K562 (cell line): ENCODE measurements around the gene PKDREJ. TPM values are rescaled to one million over a fixed set of nuclear protein-coding genes. Genes with fewer than 3 reads are reported as not detected.
A peak's percentile ranks its signal among the peaks of the same experiment; 100 is the strongest.

Source experiments
- ATAC-seq: fragments of 200-7000 bp; cut with Tn5 transposase; 3 replicates; pipeline ENCODE4 v1.9.1; 2020; ENCODE audit warnings: moderate library complexity
- BruUV-seq: library from RNA; stranded (reverse); fragments of 400-500 nt; replicated peaks from 2 replicates; lab custom pipeline; 2021; lab: Mats Ljungman, UMichigan
- CTCF ChIA-PET: fragments of 300-600 bp; formaldehyde crosslinking; extraction: SDS; loops from one replicate; lab custom pipeline; 2021; ENCODE audit warnings: low intra/inter-chr PET ratio; lab: Yijun Ruan, JAX
- POLR2A ChIA-PET: fragments of 300-600, 350-650 bp; sonication (Branson Sonifier 250); formaldehyde crosslinking; extraction: SDS; loops from one replicate; lab custom pipeline; 2021; ENCODE audit warnings: antibody characterized with exemption, inconsistent platforms; lab: Yijun Ruan, JAX
- DNase-seq, 4 experiments: peaks; one replicate each; pipeline versions ENCODE4 v3.0.0 to v3.0.0-alpha.2; 2011 to 2018; ENCODE audit warnings: low spot score in 3 of 4, mixed read lengths in 3 of 4; ENCODE audit errors: extremely low read depth in 1 of 4
- FAIRE-seq: peaks from 2 replicates; lab custom pipeline; 2011; peaks lifted over from hg19 to GRCh38; lab: Jason Lieb, UNC
- H2AFZ ChIP-seq: 2 replicates; pipeline ENCODE4 v1.6.0; 2011; ENCODE audit warnings: low read depth, low read length, control low read depth, inconsistent platforms
- H3K27ac ChIP-seq: fragments of 200-600 bp; 3 replicates; pipeline ENCODE4 v1.8.0; 2011; ENCODE audit warnings: low read depth, mild to moderate bottlenecking, control low read depth, inconsistent platforms, low read length, moderate library complexity, mixed read lengths; ENCODE audit errors: extremely low read depth
- H3K27me3 ChIP-seq, 2 experiments: fragments of 300-600 bp in 1 of 2; 2 replicates in 1 of 2; 3 replicates in 1 of 2; pipeline versions ENCODE4 v1.6.0 to v1.8.0; 2011; ENCODE audit warnings: inconsistent platforms in 2 of 2, low read length in 2 of 2, mild to moderate bottlenecking in 1 of 2, mixed read lengths in 1 of 2, moderate library complexity in 1 of 2; ENCODE audit not compliant: control insufficient read depth in 2 of 2, insufficient read depth in 2 of 2
- H3K36me3 ChIP-seq: fragments of 300-600 bp; 3 replicates; pipeline ENCODE4 v1.8.0; 2011; ENCODE audit warnings: mild to moderate bottlenecking, low read length, inconsistent platforms; ENCODE audit not compliant: control insufficient read depth, insufficient read depth
- H3K4me1 ChIP-seq, 2 experiments: fragments of 200-600 bp in 1 of 2; replicated peaks in 1 of 2; 2 replicates in 1 of 2; 3 replicates in 1 of 2; pipeline versions ENCODE4 v1.5.1 to v1.8.0; 2011; ENCODE audit warnings: inconsistent platforms in 2 of 2, low read length in 2 of 2, mild to moderate bottlenecking in 1 of 2, mixed read lengths in 1 of 2, moderate library complexity in 1 of 2; ENCODE audit not compliant: control insufficient read depth in 2 of 2, insufficient read depth in 2 of 2
- H3K4me2 ChIP-seq: 2 replicates; pipeline ENCODE4 v1.6.1; 2011; ENCODE audit warnings: low read length, control low read depth, inconsistent platforms, mixed read lengths; ENCODE audit not compliant: insufficient read depth
- H3K4me3 ChIP-seq: fragments of 200-600 bp; sonication (generic), shearing (Covaris generic); 2 replicates; pipeline ENCODE4 v1.5.1; 2016; ENCODE audit warnings: control low read depth, inconsistent platforms
- H3K79me2 ChIP-seq: fragments of 200-600 bp; 3 replicates; pipeline ENCODE4 v1.8.0; 2011; ENCODE audit warnings: low read length, inconsistent platforms; ENCODE audit not compliant: control insufficient read depth, insufficient read depth
- H3K9ac ChIP-seq, 2 experiments: 2 replicates each; pipeline versions ENCODE4 v1.6.0 to v1.6.1; 2011; ENCODE audit warnings: low read depth in 2 of 2, low read length in 2 of 2, control low read depth in 1 of 2, inconsistent platforms in 1 of 2, mild to moderate bottlenecking in 1 of 2, mixed read lengths in 1 of 2; ENCODE audit not compliant: insufficient read depth in 1 of 2
- H3K9me1 ChIP-seq: one replicate; pipeline ENCODE4 v1.6.0; 2011; ENCODE audit warnings: inconsistent platforms, mild to moderate bottlenecking, low read length, moderate library complexity; ENCODE audit not compliant: control insufficient read depth, insufficient read depth
- H3K9me3 ChIP-seq: replicated peaks from 2 replicates; pipeline ENCODE4 v1.5.1; 2011; ENCODE audit warnings: low read depth, low read length, inconsistent platforms; ENCODE audit not compliant: control insufficient read depth, insufficient read depth
- H4K20me1 ChIP-seq: replicated peaks from 2 replicates; pipeline ENCODE4 v1.6.1; 2011; ENCODE audit warnings: low read length, inconsistent platforms, mixed read lengths; ENCODE audit not compliant: control insufficient read depth, insufficient read depth
- BCOR ChIP-seq: fragments of 450-650 bp; IDR thresholded peaks from 2 replicates; pipeline ENCODE4 v1.6.1; 2016
- BRF1 ChIP-seq: IDR thresholded peaks from 3 replicates; pipeline ENCODE4 v1.6.1; 2011; ENCODE audit warnings: borderline replicate concordance, mild to moderate bottlenecking; ENCODE audit not compliant: insufficient read length; ENCODE audit errors: extremely low read depth
- CREM ChIP-seq: IDR thresholded peaks from 2 replicates; pipeline ENCODE4 v1.6.1; 2014; ENCODE audit warnings: antibody characterized with exemption, low read depth
- HEY1 ChIP-seq: fragments of 250-450 bp; sonication (Bioruptor Pico); IDR thresholded peaks from 2 replicates; pipeline ENCODE4 v1.5.0; 2020; ENCODE audit warnings: mild to moderate bottlenecking, moderate library complexity, borderline replicate concordance
- HMG20A ChIP-seq: fragments of 450-650 bp; formaldehyde crosslinking; conservative IDR thresholded peaks from 2 replicates; pipeline ENCODE4 v1.4.0; 2020; ENCODE audit warnings: mild to moderate bottlenecking, mixed read lengths
- KDM1A ChIP-seq, 2 experiments: fragments of 450-650 bp; IDR thresholded peaks; 2 replicates each; pipeline ENCODE4 v1.6.1; 2016; ENCODE audit warnings: mild to moderate bottlenecking in 2 of 2
- MCM5 ChIP-seq: fragments of 450-650 bp; IDR thresholded peaks from 2 replicates; pipeline ENCODE4 v1.6.1; 2016; ENCODE audit warnings: low read depth
- MECOM ChIP-seq: fragments of 250-450 bp; sonication (Bioruptor Pico); IDR thresholded peaks from 2 replicates; pipeline ENCODE4 v1.8.0; 2022; ENCODE audit warnings: inconsistent platforms
- NFRKB ChIP-seq: fragments of 450-650 bp; IDR thresholded peaks from 2 replicates; pipeline ENCODE4 v1.6.1; 2016; ENCODE audit warnings: low read depth
- POLR3G ChIP-seq: IDR thresholded peaks from 2 replicates; pipeline ENCODE4 v1.6.1; 2011; ENCODE audit not compliant: insufficient read length, insufficient replicate concordance; ENCODE audit errors: extremely low read depth
- SREBF1 ChIP-seq: fragments of 150-350 bp; IDR thresholded peaks from 2 replicates; pipeline ENCODE4 v1.6.1; 2014; ENCODE audit warnings: antibody characterized with exemption, low read depth, low read length, borderline replicate concordance
- SREBF2 ChIP-seq: sonication (generic); formaldehyde crosslinking; IDR thresholded peaks from 2 replicates; pipeline ENCODE4 v1.4.0; 2020; ENCODE audit warnings: mild to moderate bottlenecking, missing genetic modification reagents
- ZNF785 ChIP-seq: fragments of 250-450 bp; sonication (Bioruptor Pico); IDR thresholded peaks from 2 replicates; pipeline ENCODE4 v1.4.0; 2020; ENCODE audit warnings: mild to moderate bottlenecking
- WGBS: fragments of 100-300 bp; shearing (Covaris generic); methylation state at CpG from one replicate; pipeline ENCODE4 v1.1.6; 2016; ENCODE audit warnings: low coverage, mixed read lengths; ENCODE audit not compliant: insufficient coverage; ENCODE audit errors: missing lambda C conversion rate; 5-methylcytosine and 5-hydroxymethylcytosine counted together
- in situ Hi-C: fragments of 300-500 bp; cut with MboI; formaldehyde crosslinking; loops from 4 replicates; pipeline ENCODE4 v1.15.0; 2018; ENCODE audit warnings: inconsistent platforms, mixed read lengths
- intact Hi-C: fragments of 100-400 bp; cut with micrococcal nuclease; formaldehyde crosslinking; loops from 2 replicates; pipeline ENCODE4 v1.14.2; 2022
- polyA plus RNA-seq, 8 experiments: library from polyadenylated mRNA; depleted of rRNA in 4 of 8; stranded (reverse) in 5 of 8; unstranded in 3 of 8; fragments of >200 nt; fragmentation: Nextera tagmentation in 2 of 8; fragmentation: Illumina TruSeq in 1 of 8; extraction: Ambion mirVana in 2 of 8; extraction: Trizol in 1 of 8; gene quantifications; 2 replicates each; pipeline versions ENCODE4 v1.2.1 to v1.2.3, GENCODE V29; 2011 to 2014; ENCODE audit warnings: inconsistent platforms in 1 of 8, missing spikeins in 1 of 8
- total RNA-seq, 7 experiments: library from RNA; depleted of rRNA in 6 of 7; stranded (reverse); fragments of >200 nt in 6 of 7; fragmentation: Illumina TruSeq in 2 of 7; extraction: Trizol in 2 of 7; gene quantifications; 2 replicates each; pipeline versions ENCODE4 v1.2.1 to v1.2.3, GENCODE V29; 2011 to 2021; ENCODE audit warnings: low replicate concordance in 1 of 7
- TF ChIP-seq, protein P1 (sequence below): sonication (generic); formaldehyde crosslinking; IDR thresholded peaks from 2 replicates; pipeline ENCODE4 v1.9.0; 2022; ENCODE audit warnings: mild to moderate bottlenecking, missing genetic modification reagents

The PKDREJ gene
- total and polyA plus RNA-seq, 9 of the 15 experiments (the other 6 are each of a cell fraction or from before 2014, with no cell fraction given), result 0.03 TPM; not detected in 8

DNA sequence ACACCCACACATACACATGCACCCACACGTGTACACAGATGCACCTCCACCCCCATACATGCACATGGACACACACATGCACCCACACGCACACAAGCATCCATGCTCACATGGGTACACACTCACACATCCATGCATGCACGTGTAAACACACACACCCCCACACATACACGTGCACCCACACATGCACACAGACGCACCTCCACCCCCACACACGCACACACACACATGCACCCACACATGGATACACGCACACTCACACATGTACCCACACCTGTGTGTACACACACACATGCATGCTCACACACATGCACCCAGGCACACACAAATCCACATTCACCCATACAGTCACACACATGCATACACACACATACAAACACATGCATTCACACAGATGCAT is 37.5 kb downstream of the PKDREJ start:
- Histone ChIP-seq H3K79me2 (no peaks in the 10 kb centered on the region), H3K4me2 (no peak overlapping the region), H3K36me3 (no peaks in the 10 kb centered on the region), H3K4me3 (no peak overlapping the region), H4K20me1 (no peaks in the 10 kb centered on the region), H3K9me3 (no peaks in the 10 kb centered on the region), H2AFZ (no peak overlapping the region), H3K4me1 (peaks cover 0 to 10% of the 10 kb centered on the region in 2 experiments; a peak in 2 of 5 replicates), H3K27ac (no peak overlapping the region), H3K9me1 (no peaks in the 10 kb centered on the region), H3K9ac (no peak overlapping the region), H3K27me3 (no peaks in the 10 kb centered on the region)
- WGBS, result 76% methylated on average over 7 of the region's 7 CpGs
- no TSS peak for BruUV-seq
- ATAC-seq, result no peak
- CTCF ChIA-PET, result no interaction called here
- in situ Hi-C loops, result no loop called here
- POLR2A ChIA-PET, result no interaction called here
- no peak for FAIRE-seq
- no peak for TF ChIP-seq CREM
- TF ChIP-seq MECOM (CRISPR knock-in tag), result no peak
- TF ChIP-seq MCM5, result no peak
- no peak for TF ChIP-seq NFRKB
- TF ChIP-seq, protein P1, sequence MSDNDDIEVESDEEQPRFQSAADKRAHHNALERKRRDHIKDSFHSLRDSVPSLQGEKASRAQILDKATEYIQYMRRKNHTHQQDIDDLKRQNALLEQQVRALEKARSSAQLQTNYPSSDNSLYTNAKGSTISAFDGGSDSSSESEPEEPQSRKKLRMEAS, result 0 out of 2 replicates have a peak, but pooled peaks have one; percentile 26
- TF ChIP-seq HMG20A (CRISPR knock-in tag), result no peak
- no peak for TF ChIP-seq HEY1 (CRISPR knock-in tag)
- TF ChIP-seq POLR3G, result no peak
- TF ChIP-seq SREBF2 (CRISPR knock-in tag), result no peak
- TF ChIP-seq ZNF785 (CRISPR knock-in tag), result no peak
- no peak for TF ChIP-seq SREBF1
- TF ChIP-seq BRF1, result no peak
- TF ChIP-seq BCOR, result no peak
- TF ChIP-seq KDM1A (IDR thresholded peaks at IDR 0.05), result peak in 1 of 2 experiments; percentile 37; a peak in 1 of 4 replicates
- no peak for DNase-seq
- intact Hi-C loops, result no loop called here
